Transverse colon (tissue), 4 donors: ENCODE results near the gene ABTB2.

Experiments used
- CTCF ChIP-seq, 5 experiments: fragments of 200-600 bp in 3 of 5; fragments of 450-650 bp in 2 of 5; sonication (generic) in 3 of 5; IDR thresholded peaks; 1 replicate in 2 of 5; 2 replicates in 3 of 5; pipeline ENCODE4 v1.5.1; 2016 to 2017; ENCODE audit warnings: antibody characterized with exemption in 5 of 5, inconsistent platforms in 3 of 5, mild to moderate bottlenecking in 2 of 5, moderate library complexity in 1 of 5
- EP300 ChIP-seq: sonication (generic); formaldehyde crosslinking; IDR thresholded peaks from one replicate; pipeline ENCODE4 v1.6.1; 2017; ENCODE audit warnings: antibody characterized with exemption, low read depth
- POLR2AphosphoS5 ChIP-seq, 3 donors: sonication (generic); formaldehyde crosslinking; IDR thresholded peaks; one replicate each; pipeline ENCODE4 v1.6.1; 2016; ENCODE audit warnings: antibody characterized with exemption in 3 of 3

DNA sequence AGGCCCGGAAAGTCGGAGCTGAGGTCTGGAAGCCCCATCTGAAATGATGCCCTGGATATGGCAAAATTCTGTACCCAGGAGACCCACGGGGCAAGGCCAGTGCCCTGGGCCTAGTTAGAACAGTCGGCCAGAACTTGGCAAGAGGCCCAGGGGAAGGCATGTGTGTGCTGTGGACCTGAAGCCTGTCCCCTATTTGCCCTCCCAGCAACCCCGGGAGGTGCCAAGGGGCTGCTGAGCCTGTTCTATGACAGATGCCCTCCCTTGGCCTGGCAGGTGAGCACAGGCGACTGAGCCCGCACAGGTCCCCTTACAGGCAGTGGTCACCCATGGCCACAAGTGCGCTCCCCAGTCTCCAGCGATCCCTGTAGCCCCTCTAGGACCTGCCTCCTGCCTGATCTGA is 200.6 kb downstream of the ABTB2 start:
- no peak for TF ChIP-seq CTCF (IDR thresholded peaks at IDR 0.05)
- no peak for TF ChIP-seq POLR2AphosphoS5 (IDR thresholded peaks at IDR 0.05)
- no peak for TF ChIP-seq EP300
